HG03095 (cell line): ENCODE measurements around the gene MAML2.

Source experiments
- ATAC-seq: cut with Tn5 transposase; IDR thresholded peaks from one replicate; pipeline ENCODE4 v1.9.1; 2021; ENCODE audit warnings: moderate library complexity; ENCODE audit not compliant: unreplicated experiment

Gene MAML2

DNA sequence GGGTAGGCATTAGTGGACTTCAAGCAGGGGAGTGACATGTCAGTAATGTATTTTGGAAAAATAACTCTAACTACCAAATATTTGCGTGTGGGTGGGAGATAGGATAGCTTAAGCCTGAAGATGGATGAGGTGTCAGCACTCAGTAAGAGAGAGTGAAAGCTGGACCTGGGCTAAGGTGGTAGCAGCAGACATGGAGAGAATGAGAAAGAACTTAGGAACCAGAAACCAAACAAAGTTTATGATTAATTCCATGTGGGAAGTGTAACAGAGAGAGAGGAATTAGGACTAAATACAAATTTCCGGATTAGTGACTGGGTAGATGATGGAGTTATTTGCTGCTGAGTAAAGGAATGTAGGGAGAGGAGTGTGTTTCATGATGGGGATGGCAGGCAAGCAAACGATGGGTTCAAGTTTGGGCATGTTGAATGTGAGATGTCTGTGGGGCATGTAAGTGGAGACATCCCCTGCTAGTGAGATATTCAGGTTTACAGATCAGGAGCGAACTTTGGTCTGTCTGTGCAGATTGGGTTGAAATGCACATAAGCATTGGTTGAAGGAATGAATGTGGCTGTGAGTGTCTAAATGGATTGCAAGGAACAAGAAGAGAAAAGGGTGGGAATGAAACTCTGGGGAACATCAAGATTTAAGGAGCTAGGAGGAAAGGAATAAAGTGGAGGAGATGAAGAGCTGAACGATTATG lies 233.5 kb downstream of the MAML2 start:
- ATAC-seq: no peak

DNA sequence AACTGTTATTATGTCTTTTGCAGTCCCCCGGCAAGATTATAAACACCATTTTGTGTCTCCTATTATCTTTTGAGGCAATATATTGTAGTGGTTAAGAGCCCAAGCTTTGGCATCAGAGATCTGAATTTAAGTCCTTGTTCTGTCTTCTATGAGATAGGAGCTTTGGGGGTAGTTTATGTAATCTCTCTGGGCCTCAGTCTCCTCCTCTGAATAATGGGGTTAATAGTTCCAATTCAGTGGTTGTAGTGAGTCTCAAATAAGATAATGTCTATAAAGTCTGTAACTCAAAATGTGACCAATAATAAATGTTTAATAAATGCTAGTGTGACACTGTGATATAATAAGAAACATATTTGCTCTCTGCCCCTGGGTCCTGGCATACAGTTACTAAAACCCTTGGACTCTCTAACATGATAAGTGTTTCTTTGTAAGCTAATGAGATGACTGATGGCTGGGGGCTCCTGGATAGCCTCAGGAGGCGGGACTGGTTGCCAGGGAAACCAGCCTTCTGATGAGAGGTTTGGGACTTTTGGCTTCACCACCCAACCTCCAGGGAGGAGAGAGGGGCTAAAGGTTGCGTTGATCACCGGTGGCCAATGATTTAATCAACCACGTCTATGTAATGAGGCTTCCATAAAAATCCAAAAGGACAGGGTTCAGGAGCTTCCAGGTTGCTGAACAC lies 235.7 kb downstream of the MAML2 start:
- ATAC-seq: no peak

DNA sequence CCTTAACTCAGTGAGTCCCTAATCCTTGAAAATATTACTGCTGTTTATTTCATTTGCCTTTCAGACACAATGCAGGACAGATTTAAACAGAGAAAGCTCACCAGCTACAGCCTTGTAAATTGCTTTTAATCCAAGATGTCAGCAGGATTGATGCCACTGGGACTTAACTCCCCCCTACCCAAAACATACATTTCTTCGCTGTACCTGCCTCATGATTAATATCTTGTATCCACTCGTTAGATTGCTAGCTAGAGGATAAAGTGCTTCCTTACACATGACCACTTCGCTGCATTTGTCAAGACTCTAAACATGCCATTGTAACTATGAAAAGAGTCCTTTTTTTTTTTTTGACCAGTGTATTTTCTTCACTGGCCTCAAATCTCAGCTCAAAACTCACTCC lies 236.3 kb downstream of the MAML2 start:
- no peak for ATAC-seq

DNA sequence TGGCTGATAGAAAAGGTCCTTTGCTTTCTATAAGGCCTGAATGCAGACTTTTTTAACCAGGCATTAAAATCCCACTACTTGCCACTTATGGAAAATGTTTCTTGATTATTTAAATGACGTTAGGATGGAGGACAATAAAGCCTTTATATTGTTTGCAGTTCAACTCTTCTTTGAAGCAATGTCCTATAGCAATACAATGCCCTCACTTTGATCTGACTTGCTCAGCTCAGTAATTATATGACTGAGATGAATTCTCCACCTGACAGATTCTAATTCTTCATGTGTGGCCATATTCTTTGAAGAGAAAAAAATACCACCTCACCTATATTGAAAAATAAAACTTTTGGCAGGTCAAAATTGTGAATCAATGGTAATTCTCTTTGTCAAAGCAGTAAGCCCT lies 237.1 kb downstream of the MAML2 start:
- no peak for ATAC-seq

DNA sequence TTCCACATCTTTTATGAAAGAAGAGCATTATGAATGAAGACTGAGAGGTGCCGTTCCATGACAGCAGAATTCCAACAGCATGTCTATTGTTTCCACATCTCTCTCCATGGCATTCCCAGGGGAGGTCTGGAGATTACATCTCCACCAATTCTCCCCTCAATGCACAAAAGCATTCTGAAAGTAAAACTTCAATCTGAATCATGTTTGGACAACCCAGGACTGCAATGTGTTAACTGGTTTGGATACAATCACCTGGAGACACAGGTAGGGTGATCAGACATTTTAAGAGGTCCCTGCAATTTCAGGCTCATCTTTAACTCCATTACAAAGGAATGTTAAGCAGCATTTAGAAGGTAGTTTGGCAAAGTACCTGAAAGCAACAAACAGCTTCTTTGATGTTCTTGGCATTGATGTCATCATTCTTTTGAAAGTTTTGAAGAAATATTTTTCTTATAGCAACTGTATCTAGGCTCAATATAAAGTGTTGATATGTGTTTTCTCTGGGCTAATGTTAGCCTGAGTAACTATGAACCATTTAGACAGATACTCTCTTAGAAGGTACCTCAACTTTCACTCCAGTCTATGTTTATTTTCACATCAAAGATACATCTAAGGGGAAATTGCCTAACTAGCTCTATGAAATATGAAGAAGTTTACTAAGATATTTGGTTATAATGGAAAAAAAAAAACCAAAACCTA lies 237.6 kb downstream of the MAML2 start:
- no peak for ATAC-seq

DNA sequence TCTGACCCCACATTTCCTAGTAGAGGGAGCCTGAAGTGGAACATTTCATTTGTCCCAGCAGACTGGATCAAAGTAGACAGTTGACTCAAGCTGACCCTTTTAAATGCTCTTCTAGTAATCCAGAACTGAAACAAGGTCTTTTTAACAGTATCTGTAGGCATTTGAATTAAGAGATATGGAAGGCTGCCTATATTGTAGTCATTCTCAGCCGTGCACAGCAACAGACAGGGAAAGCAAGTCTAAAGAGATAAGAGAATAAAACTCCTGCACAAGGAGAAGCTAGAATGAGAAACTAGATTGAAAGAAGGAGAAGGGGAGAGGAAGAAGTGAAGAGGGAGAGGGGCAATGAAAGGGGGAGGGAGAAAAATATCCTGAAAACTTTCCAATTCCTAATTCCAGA lies 238.5 kb downstream of the MAML2 start:
- no peak for ATAC-seq

DNA sequence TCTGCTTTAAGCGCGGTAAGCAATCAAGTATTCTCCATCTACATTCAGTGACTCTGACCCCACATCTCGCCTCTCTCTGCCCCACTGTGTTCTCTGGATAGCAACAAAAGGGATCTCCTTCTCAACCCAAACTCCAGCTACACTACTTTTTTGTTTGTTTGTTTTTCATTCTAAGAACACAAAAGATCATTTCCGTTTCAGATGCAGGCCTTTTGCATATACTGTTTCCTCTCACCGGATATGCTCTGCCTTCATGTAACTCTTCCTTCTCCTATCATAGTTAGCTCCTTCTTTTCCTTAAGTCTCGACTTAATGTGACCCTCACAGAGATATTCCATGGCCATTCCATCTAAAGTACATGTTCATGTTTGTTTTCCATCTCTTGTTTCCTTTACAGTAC lies 239.3 kb downstream of the MAML2 start:
- ATAC-seq: no peak

DNA sequence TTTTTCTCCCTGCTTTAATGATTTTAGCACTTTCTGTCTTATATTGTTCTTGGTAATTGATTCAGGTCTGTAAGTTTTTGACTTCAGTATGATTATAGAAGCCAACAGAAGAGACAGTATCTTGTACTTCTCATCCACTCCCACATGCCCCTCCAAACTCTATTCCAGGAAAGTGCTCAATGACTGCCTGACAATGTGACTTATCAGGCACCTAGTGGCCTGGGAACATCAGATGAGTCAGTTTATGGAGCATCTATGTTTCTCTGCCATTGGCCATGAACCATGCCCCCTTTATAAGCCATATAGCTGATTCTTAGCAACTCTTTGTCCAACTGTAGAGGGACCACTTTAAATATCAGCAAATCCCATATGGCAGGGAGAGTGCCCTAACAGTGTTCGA lies 239.9 kb downstream of the MAML2 start:
- ATAC-seq: no peak

DNA sequence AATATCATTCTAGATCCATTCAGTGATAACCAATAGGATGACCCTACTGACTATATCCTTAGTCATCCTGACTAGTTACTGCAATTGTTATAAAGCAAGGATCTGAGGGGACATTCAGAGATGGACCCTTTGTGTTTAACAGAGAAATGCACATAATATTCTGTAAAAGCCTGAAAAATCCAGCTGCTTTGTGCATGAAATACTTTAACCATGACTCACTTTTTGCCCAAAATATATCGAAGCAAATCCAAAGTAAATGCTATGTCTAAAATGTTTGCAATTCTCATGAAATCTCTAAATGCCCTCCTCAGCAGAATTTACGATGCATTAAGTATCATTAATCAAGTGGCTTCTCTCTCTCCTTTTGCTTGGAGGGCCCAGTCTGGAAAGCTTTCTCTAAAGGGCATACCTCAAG lies 240.3 kb downstream of the MAML2 start:
- no peak for ATAC-seq

DNA sequence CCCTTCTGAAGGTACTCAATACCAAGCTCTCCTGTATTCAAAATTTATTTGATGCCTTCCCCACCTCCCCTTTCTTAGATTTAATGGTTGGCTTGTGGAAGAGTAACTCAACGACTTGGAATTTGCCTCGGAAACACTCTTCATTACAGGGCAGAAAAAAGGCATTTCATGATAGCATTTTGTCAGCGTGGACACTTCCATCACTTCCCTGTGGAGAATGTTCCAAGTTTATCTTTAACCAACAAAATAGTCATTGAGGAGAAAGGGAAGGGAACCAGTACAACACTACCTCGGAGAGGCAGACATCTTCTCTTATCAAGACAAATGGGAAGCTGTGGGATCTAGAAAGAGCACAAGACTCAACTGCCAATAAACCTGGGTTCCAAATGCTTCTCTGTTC lies 241.8 kb downstream of the MAML2 start:
- ATAC-seq: no peak

DNA sequence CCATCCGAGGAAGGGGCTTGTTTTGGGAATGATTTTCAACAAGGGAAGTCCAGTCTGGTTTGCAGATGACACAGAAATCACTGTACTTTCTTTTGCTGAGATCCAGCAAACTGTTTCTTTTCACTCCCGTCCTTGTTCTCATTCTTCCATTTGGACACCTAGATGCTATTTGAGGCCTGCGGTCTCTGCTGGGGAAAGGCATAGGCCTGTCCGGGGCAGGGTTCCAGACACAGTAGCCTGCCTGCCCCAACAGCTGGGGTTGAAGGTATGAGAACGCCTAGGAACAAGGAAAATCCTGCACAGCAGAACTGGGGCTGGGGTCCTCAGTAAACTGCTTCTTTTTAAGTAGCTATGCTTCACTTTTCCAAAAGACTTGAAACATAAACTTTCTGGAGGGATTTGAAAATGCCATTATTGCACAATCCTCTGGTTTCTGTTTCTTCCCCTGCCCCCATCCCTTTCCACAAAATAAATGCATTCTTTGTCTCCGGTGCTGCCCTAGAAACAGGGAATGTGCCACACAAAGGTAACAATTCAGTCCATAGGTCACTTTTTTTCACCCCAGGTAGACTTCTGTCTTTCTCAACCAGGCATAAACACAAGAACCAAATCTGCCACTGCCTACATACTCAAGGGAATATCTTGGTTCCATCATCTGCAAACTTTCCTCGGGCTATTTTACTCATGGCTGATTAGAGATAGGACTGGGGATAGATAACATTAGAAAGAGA lies 244.3 kb downstream of the MAML2 start:
- no peak for ATAC-seq

DNA sequence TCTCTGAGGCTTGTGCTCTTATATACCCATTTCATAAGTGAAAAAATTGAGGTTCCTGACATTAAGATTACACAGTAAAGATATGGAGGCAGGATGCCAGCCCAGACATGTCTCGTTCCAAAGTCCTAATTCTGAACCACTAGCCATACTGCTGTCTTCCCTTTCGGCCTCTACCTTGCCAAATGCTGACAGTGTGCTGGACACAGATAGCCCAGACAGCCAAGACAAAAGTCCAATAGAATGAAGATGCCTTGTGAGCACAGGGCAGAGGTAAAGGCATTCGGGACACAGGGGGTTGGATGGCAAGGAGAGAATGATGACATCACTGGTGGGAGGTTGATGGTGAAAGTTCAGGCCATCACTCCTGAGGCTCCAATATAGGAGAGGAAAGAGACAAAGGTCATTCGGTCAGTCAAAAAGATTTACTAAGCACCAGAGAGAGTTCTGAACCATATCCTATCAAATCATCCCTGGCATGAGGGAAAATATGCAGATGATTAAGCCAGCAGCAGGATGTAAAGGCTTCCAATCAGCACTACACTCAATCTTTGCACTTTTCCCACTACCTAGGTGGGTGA lies 245.1 kb downstream of the MAML2 start:
- no peak for ATAC-seq

DNA sequence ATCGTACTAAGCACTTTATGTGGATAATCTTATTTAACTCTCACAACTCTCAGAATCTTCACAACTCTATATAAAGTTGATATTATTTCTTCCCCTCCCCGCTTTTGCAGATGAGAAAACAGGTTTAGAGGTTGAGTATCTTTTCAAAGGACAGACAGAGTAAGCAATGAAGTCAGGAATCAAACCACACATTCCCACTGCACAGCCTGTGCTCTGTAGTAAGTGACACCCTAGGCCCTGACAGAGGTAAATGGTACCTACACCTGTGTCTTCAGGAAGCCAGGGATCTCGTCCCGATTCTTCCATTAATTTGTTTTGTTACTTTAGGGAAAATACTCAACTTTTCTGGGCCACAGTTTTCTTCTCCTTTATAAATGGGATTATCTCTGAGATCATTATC lies 246.6 kb downstream of the MAML2 start:
- no peak for ATAC-seq

DNA sequence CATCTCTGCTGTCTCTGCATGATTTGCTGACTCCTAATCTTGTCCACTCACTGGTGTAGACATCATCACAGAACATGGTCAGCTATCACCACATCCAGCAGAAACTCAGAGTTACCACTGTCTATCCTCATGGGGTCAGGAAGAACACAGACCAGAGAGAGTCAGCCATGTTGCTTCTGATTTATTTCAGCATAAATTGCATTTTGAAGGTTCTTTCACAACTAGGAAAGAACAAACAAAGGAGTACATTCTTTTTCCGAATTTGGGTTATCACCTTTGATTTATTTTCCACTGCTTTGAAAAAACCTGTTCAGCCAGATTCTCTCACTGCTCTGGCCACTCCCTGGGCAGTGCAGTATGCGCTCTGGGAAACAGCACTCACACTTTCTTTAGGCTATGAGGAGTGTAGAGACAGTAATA lies 247.1 kb downstream of the MAML2 start:
- no peak for ATAC-seq

DNA sequence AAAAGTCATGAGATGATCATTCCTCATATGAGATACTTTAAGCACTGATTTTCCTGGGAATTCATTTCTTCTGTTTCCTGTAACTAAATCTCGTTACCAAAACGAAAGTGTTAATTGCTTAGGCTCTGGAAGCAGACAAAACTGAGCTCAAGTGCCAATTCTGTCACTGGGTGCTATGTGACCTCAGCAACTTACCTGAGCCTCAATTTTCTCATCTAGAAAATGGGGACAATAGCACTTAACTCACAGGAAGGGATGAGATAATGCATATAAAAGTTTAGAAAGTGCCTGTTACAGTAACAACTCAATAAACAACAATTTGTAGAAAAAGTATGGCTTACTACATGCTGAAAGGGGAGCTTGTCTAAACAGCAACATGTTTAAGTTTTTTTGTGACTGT lies 248.8 kb downstream of the MAML2 start:
- no peak for ATAC-seq

DNA sequence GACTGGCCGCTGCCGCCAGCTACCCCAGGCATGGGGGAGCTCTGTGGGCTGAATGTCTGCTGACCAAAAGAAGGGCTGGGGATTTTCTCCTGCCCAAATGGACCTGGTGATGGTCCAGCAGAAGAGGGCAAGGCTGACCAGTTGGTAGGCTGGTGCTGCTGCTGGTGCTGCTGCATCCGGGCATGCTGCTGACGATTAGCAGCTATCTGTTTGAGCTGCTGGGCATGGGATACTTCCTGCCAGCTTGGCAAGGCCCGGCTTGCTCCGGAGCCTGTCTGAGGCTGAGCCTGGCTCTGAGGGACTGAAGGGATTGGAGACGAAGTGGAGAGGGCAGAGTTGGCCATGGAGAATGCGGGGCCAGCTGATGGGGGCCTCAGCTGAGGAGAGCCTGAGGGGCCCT lies 250.5 kb downstream of the MAML2 start:
- ATAC-seq: no peak

DNA sequence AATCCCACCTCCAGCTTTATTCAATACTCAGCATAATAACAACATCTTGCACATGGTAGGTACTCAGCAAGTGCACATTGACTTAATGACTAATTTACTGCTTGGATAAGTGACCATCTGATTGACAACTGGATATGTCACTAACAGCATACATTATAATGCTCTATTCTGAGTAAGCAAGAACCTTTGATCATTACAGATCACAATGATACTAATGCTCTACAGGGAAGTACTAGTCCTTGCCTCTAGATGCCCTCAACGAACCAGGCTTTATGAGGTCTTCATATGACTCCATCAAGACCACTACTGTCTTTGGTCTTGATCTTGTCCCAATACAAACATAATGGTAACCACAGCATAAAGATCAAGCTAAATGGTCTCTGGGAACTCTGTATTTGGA lies 251.5 kb downstream of the MAML2 start:
- no peak for ATAC-seq

DNA sequence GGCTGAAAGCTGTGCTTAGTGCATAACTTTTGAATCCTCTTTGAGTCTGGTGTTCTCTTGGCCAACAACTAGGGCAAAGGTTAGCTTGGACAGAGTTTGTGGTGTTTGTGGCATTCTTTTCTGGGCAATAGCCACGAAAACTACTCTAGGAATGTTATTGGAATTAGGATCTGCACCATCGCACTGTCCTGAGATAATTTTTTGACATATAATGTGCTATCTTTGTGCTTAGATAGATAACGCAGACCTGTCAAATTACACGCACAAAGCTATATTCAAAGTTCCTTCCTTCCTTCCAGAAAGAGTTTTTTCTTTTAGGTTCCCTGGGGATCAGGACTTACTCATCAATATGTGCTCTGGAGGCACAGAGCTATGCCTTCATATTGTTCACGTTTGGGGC lies 252.3 kb downstream of the MAML2 start:
- no peak for ATAC-seq

DNA sequence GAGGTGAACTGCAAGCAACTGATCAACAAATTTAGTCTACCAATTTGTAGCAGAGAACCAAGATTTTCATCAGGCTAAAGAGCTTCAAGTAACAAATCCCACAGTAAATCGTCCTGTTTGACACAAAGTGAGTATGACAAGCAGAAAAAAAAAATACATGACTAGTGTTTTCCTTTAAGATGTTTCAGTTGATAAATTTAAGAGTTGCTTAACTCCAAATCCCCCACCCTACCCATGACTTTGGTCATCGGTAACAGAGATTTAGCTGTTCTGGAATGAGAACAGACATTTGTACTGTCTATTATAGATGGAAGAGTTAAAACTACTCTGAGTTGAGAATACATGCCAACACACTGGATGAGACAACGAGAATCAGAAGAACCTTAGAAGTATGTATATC lies 254.1 kb downstream of the MAML2 start:
- no peak for ATAC-seq

DNA sequence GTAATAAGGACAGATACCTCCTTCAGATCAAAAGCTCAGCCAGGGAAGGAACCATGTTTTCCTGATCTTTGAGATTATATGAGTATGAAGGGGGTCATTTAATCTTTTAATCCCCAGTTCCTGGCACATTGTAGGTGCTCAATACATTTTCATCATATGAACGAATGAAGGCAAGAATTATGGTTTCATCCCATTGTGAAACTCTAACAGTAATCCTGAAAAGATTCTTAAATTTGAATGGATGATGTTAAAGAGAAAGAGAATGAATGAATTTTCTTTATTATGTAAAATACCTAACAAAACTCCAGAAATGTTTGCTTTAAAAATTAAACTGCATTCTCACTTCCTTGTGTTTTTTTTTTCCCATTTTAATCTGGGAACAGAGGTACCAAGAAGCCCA lies 256.9 kb downstream of the MAML2 start:
- no peak for ATAC-seq

DNA sequence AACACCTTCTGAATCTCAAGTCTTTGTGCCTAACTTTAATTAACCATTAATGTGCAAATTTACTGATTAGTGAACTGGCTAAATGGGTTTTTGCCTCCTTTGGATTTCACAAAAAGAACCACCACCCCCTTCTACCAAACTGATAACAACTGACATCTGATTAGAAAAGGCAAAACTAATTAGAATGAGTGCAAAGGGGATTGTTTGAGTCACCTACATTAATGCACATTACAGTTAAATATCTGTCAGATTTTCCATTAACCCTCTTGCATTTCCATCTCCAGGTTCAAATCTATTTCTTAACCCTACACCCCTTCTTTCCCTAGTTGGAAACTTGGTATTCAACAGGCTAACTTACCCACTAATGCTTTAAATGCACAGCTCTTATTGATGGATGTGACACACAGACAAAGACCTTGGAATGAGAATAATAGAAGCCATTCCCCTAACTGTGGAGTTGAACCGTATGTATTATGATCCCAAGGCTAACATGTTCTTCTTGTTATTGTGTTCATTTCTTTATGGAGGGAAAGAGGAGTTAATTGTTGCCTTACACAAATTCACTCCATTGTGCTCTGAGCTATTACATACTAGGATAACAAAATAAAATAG lies 257.6 kb downstream of the MAML2 start:
- no peak for ATAC-seq
